GM21825 (cell line): ENCODE results near the gene REELD1.

Experiments used
- ATAC-seq: cut with Tn5 transposase; IDR thresholded peaks from one replicate; pipeline ENCODE4 v1.9.1; 2021; ENCODE audit warnings: mild to moderate bottlenecking, moderate library complexity; ENCODE audit not compliant: unreplicated experiment

Gene REELD1

GRCh38 chr4:146224326-146224966, 10.1 kb downstream of the REELD1 start:
- ATAC-seq = no peak

- no peak for ATAC-seq
Measured at GRCh38 chr4:146229406-146229805, 15.1 kb downstream of the REELD1 start.

GRCh38 chr4:146232131-146232722, 17.9 kb downstream of the REELD1 start:
- no peak for ATAC-seq

- ATAC-seq = no peak
Measured at GRCh38 chr4:146235654-146236177, 21.4 kb downstream of the REELD1 start.

GRCh38 chr4:146236216-146236615, 21.9 kb downstream of the REELD1 start:
- no peak for ATAC-seq

GRCh38 chr4:146237092-146237491, 22.8 kb downstream of the REELD1 start:
- ATAC-seq = no peak

GRCh38 chr4:146238107-146238506, 23.8 kb downstream of the REELD1 start:
- ATAC-seq = no peak

- peak; percentile 63 for ATAC-seq
Measured at GRCh38 chr4:146243141-146243882, 29.0 kb downstream of the REELD1 start.

GRCh38 chr4:146243883-146244277, 29.5 kb downstream of the REELD1 start:
- no peak for ATAC-seq

GRCh38 chr4:146244496-146244895, 30.2 kb downstream of the REELD1 start:
- no peak for ATAC-seq

- ATAC-seq = no peak
Measured at GRCh38 chr4:146245246-146245645, 30.9 kb downstream of the REELD1 start.

GRCh38 chr4:146245850-146246249, 31.5 kb downstream of the REELD1 start:
- ATAC-seq = no peak

GRCh38 chr4:146246381-146246780, 32.0 kb downstream of the REELD1 start:
- no peak for ATAC-seq

GRCh38 chr4:146247356-146247755, 33.0 kb downstream of the REELD1 start:
- no peak for ATAC-seq

GRCh38 chr4:146252969-146253611, 38.8 kb downstream of the REELD1 start:
- no peak for ATAC-seq

GRCh38 chr4:146255463-146255862, 41.1 kb downstream of the REELD1 start:
- no peak for ATAC-seq

- no peak for ATAC-seq
Measured at GRCh38 chr4:146255874-146256273, 41.5 kb downstream of the REELD1 start.

GRCh38 chr4:146256328-146256727, 42.0 kb downstream of the REELD1 start:
- no peak for ATAC-seq

GRCh38 chr4:146257511-146257910, 43.2 kb downstream of the REELD1 start:
- no peak for ATAC-seq

GRCh38 chr4:146260521-146260920, 46.2 kb downstream of the REELD1 start:
- ATAC-seq = no peak

- no peak for ATAC-seq
Measured at GRCh38 chr4:146261041-146261440, 46.7 kb downstream of the REELD1 start.
